ES-I3 (cell line): Measurements from ENCODE around the gene DMXL2.

Experiments used
- H3K36me3 ChIP-seq: 2 replicates; pipeline ENCODE4 v1.6.1; 2013; ENCODE audit warnings: mild to moderate bottlenecking, low read length, control low read depth, moderate library complexity; ENCODE audit not compliant: insufficient read depth
- H3K4me1 ChIP-seq: 2 replicates; pipeline ENCODE4 v1.6.1; 2013; ENCODE audit warnings: mild to moderate bottlenecking, control low read depth, low read length; ENCODE audit not compliant: insufficient read depth
- H3K9ac ChIP-seq: 2 replicates; pipeline ENCODE4 v1.6.1; 2013; ENCODE audit warnings: low read depth, mild to moderate bottlenecking, low read length, moderate library complexity
- H3K9me3 ChIP-seq: 2 replicates; pipeline ENCODE4 v1.6.1; 2013; ENCODE audit warnings: mild to moderate bottlenecking, low read length, moderate library complexity; ENCODE audit not compliant: control insufficient read depth, insufficient read depth

The DMXL2 gene

GRCh38 chr15:51499379-51499976, 123.1 kb downstream of the DMXL2 start:
- H3K9me3 ChIP-seq: no peaks in the 10 kb centered on the region
- no peak overlapping the region for H3K9ac ChIP-seq
- no peaks in the 10 kb centered on the region for H3K4me1 ChIP-seq
- H3K36me3 ChIP-seq: no peaks in the 10 kb centered on the region

GRCh38 chr15:51497806-51498205, 124.8 kb downstream of the DMXL2 start:
- H3K4me1 ChIP-seq: no peaks in the 10 kb centered on the region
- H3K9ac ChIP-seq: no peak overlapping the region
- no peaks in the 10 kb centered on the region for H3K36me3 ChIP-seq
- H3K9me3 ChIP-seq: no peaks in the 10 kb centered on the region

GRCh38 chr15:51496246-51496645, 126.3 kb downstream of the DMXL2 start:
- Histone ChIP-seq H3K9me3 (no peaks in the 10 kb centered on the region), H3K4me1 (no peaks in the 10 kb centered on the region), H3K36me3 (no peaks in the 10 kb centered on the region), H3K9ac (no peak overlapping the region)

DNA sequence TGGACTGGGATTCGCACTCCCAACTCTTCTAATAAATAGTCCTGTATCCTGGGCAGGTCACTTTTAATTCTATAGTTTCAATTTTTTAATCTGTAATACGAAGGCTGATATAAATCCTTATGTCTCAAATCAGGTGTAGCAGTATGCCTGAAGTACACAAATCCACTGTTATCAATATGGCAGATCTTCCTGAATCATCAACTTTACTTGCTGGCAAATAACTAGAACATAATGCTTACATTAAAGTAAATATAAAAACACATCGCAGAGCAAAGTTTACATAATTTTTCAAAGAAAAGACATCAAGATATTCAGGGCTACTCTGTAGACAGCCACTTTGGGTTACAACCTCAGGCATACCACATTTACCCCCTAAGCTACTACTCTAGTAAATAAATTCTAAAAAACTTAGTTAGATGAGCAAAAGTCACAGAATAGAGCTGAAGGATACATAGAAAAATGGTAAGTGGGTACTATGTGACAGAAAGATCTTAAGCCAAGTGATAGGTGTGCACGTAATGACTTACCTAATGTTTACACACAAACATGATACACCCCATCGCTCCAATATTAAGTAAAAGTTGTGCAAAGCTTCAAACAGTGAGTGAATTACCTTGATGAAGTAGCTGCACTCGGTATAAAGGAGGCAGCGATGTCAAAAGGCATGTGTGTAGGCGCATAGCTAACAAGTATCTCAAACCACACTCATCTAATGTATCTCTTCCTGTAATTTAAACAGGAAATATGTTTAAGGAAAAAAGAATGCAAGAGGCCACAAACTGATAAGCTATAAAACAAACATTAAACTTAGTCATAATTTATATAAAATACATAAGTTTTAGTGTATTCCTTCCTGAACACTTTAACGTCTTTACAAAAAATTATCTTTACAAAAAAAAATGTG, 127.9 kb downstream of the DMXL2 start:
- Histone ChIP-seq H3K36me3 (no peaks in the 10 kb centered on the region), H3K4me1 (no peaks in the 10 kb centered on the region), H3K9ac (no peak overlapping the region), H3K9me3 (no peaks in the 10 kb centered on the region)

GRCh38 chr15:51493892-51494291, 128.7 kb downstream of the DMXL2 start:
- H3K9ac ChIP-seq: no peak overlapping the region
- no peaks in the 10 kb centered on the region for H3K9me3 ChIP-seq
- no peaks in the 10 kb centered on the region for H3K4me1 ChIP-seq
- H3K36me3 ChIP-seq: no peaks in the 10 kb centered on the region

DNA sequence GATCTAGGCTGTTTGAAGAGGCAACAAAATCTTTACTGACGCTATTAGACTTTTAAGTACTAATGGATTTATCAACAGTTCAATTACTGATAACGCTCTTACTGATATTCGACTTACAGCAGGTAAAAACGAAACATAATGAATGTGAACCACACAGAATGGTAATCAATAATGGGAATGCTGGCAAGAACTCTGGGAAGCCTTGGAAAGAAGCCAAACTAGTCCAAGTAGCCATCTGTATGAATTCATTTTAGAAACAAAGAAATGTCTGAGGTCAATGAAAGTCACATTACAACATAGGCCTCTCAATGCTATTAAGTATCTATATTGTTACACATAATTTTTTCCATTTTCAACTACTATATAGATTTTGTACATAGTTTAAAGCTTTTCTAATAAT, 130.0 kb downstream of the DMXL2 start:
- H3K36me3 ChIP-seq: no peaks in the 10 kb centered on the region; the same call in 1 of the 2 replicates

DNA sequence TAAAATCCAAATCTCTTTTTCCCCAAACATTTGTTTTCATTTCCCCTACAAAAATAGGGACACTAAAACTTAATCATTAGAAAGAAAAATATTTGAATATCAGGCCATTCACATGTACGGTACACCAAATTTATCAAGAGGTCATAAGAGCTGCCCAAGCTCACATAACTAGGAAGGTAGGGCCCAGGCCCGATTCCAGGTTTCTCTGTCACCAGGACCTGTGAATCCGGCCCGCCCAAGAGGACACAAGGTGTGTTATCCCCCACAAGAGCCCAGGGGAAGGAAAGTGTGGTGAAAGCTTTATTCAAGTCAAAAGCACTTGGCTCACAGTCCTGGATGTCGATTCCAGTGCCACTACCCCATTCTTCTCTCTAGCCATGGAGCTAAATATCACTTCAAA, 130.6 kb downstream of the DMXL2 start:
- Histone ChIP-seq H3K9me3 (no peaks in the 10 kb centered on the region), H3K4me1 (no peaks in the 10 kb centered on the region), H3K9ac (no peak overlapping the region), H3K36me3 (no peaks in the 10 kb centered on the region; the same call in 1 of the 2 replicates)

More for the DNA sequence above, 130.0 kb downstream of the DMXL2 start:
- no peak overlapping the region for H3K9ac ChIP-seq
- H3K9me3 ChIP-seq: no peaks in the 10 kb centered on the region
- no peaks in the 10 kb centered on the region for H3K4me1 ChIP-seq

GRCh38 chr15:51484781-51485180, 137.8 kb downstream of the DMXL2 start:
- no peaks in the 10 kb centered on the region for H3K4me1 ChIP-seq
- no peaks in the 10 kb centered on the region for H3K9me3 ChIP-seq
- H3K9ac ChIP-seq: no peak overlapping the region
- H3K36me3 ChIP-seq: no peaks in the 10 kb centered on the region; the same call in 1 of the 2 replicates

- Histone ChIP-seq H3K36me3 (no peaks in the 10 kb centered on the region; the same call in 1 of the 2 replicates), H3K9me3 (no peaks in the 10 kb centered on the region), H3K4me1 (no peaks in the 10 kb centered on the region), H3K9ac (no peak overlapping the region)
Measured at GRCh38 chr15:51483985-51484384, 138.6 kb downstream of the DMXL2 start.

- Histone ChIP-seq H3K9ac (no peak overlapping the region), H3K9me3 (no peaks in the 10 kb centered on the region), H3K36me3 (no peaks in the 10 kb centered on the region; the same call in 1 of the 2 replicates), H3K4me1 (no peaks in the 10 kb centered on the region)
Measured at GRCh38 chr15:51483520-51483919, 139.1 kb downstream of the DMXL2 start.

- H3K36me3 ChIP-seq: no peaks in the 10 kb centered on the region
- no peak overlapping the region for H3K9ac ChIP-seq
- H3K9me3 ChIP-seq: no peaks in the 10 kb centered on the region
- H3K4me1 ChIP-seq: no peaks in the 10 kb centered on the region
Measured at GRCh38 chr15:51475736-51476135, 146.8 kb downstream of the DMXL2 start.

DNA sequence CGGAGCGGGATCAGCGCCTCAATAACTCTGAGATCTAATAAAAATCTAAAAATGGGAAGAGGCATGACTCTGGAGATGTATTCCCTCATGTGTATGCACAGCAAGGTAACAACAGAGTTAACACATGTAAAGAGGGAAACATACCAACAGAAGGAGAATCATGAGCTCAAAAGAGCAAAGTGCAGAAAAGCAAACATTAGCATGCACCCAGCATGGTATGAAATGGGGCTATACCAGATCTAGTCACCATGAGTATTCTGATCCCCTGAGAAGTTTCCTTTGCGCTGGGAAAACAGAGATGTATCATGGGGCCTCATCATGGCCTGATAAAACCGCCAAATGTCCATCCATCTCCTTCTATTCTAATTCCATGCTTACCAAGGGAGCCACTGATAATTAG, 152.1 kb downstream of the DMXL2 start:
- Histone ChIP-seq H3K4me1 (0 out of 2 replicates have a peak, but pooled peaks cover 3% of the 10 kb centered on the region), H3K36me3 (no peaks in the 10 kb centered on the region), H3K9me3 (no peaks in the 10 kb centered on the region), H3K9ac (no peak overlapping the region)

DNA sequence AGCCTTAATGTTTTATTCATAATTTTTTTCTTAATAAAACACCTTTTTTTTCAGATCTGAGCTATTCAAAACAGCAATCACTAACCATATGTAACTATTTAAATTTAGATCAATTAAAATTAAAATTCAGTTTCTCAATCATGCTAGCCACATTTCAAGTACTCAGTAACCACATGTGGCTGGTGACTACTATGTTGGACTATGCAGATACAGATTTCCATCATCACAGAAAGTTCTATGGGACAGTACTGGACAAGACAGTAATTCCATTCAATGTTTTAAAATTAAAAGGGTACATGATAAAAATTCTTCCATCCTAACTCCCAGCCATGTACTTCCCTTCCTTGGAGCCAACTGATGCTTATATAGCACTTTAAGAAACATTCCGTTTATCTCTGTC, 161.8 kb downstream of the DMXL2 start:
- no peaks in the 10 kb centered on the region for H3K9me3 ChIP-seq
- H3K36me3 ChIP-seq: no peaks in the 10 kb centered on the region; the same call in 1 of the 2 replicates
- no peaks in the 10 kb centered on the region for H3K4me1 ChIP-seq
- no peak overlapping the region for H3K9ac ChIP-seq

GRCh38 chr15:51450001-51450400, 172.6 kb downstream of the DMXL2 start:
- Histone ChIP-seq H3K9ac (no peak overlapping the region), H3K9me3 (no peaks in the 10 kb centered on the region; the same call in 1 of the 2 replicates), H3K4me1 (peaks cover 7% of the 10 kb centered on the region), H3K36me3 (peaks cover 3% of the 10 kb centered on the region)
